ENCODE measurements around the gene FZD10.

- TF ChIP-seq CTCF (IDR thresholded peaks at IDR 0.05) (no peak), POLR2A (IDR thresholded peaks at IDR 0.05) (no peak)
Measured at GRCh38 chr12:130138478-130138877, 23.8 kb upstream of the FZD10 start.

Measured in body of pancreas (tissue), 4 donors.